ENCODE measurements around the gene MSL1.

The MSL1 gene

GRCh38 chr17:40092581-40092980, 29.2 kb upstream of the MSL1 start:
- no peak for DNase-seq

GRCh38 chr17:40093005-40093579, 28.7 kb upstream of the MSL1 start:
- no peak for DNase-seq

- no peak for DNase-seq
Observed at GRCh38 chr17:40093580-40094201, 28.1 kb upstream of the MSL1 start.

- no peak for DNase-seq
Observed at GRCh38 chr17:40094874-40095273, 26.9 kb upstream of the MSL1 start.

- DNase-seq, result no peak
Observed at GRCh38 chr17:40095351-40095943, 26.3 kb upstream of the MSL1 start.

GRCh38 chr17:40095944-40096791, 25.6 kb upstream of the MSL1 start:
- DNase-seq, result no peak

GRCh38 chr17:40097087-40097486, 24.7 kb upstream of the MSL1 start:
- DNase-seq, result no peak

- DNase-seq, result no peak
Observed at GRCh38 chr17:40097931-40098845, 23.6 kb upstream of the MSL1 start.

- DNase-seq, result peak; percentile 92 to 98
Observed at GRCh38 chr17:40098846-40099618, 22.7 kb upstream of the MSL1 start.

- no peak for DNase-seq
Observed at GRCh38 chr17:40099619-40100418, 22.0 kb upstream of the MSL1 start.

- no peak for DNase-seq
Observed at GRCh38 chr17:40100419-40100668, 21.4 kb upstream of the MSL1 start, which contains the start of gene NR1D1. TSS of gene NR1D1 (minus strand) at chr17:40100589. CDS start at chr17:40100094, 495 bp downstream.

GRCh38 chr17:40100669-40101366, 21.0 kb upstream of the MSL1 start:
- DNase-seq, result peak; percentile 95 to 96

- no peak for DNase-seq
Observed at GRCh38 chr17:40101367-40102210, 20.2 kb upstream of the MSL1 start.

- no peak for DNase-seq
Observed at GRCh38 chr17:40103071-40103661, 18.6 kb upstream of the MSL1 start.

- DNase-seq, result no peak
Observed at GRCh38 chr17:40103688-40104087, 18.1 kb upstream of the MSL1 start.

- no peak for DNase-seq
Observed at GRCh38 chr17:40104594-40105486, 16.9 kb upstream of the MSL1 start.

- DNase-seq, result no peak
Observed at GRCh38 chr17:40105861-40106759, 15.7 kb upstream of the MSL1 start.
